NCI-H748 (cell line): Measurements from ENCODE around the gene SLC7A8.
A peak's percentile ranks its signal among the peaks of the same experiment; 100 is the strongest.

Source experiments
- DNase-seq: peaks from one replicate; lab custom pipeline; 2025; ENCODE audit not compliant: unreplicated experiment; lab: John Stamatoyannopoulos, UW

Gene SLC7A8

GRCh38 chr14:23159532-23159931 is 23.9 kb downstream of the SLC7A8 start:
- no peak for DNase-seq

- no peak for DNase-seq
Measured at GRCh38 chr14:23158779-23159178, 24.7 kb downstream of the SLC7A8 start.

GRCh38 chr14:23154964-23155587 is 28.4 kb downstream of the SLC7A8 start:
- DNase-seq: no peak

- DNase-seq: no peak
Measured at GRCh38 chr14:23153851-23154796, 29.3 kb downstream of the SLC7A8 start.

- DNase-seq: no peak
Measured at GRCh38 chr14:23151342-23151741, 32.1 kb downstream of the SLC7A8 start.

- no peak for DNase-seq
Measured at GRCh38 chr14:23149745-23150144, 33.7 kb downstream of the SLC7A8 start.

- no peak for DNase-seq
Measured at GRCh38 chr14:23148591-23149249, 34.7 kb downstream of the SLC7A8 start.

GRCh38 chr14:23147676-23148075 is 35.8 kb downstream of the SLC7A8 start:
- DNase-seq: no peak

GRCh38 chr14:23146980-23147379 is 36.5 kb downstream of the SLC7A8 start:
- no peak for DNase-seq

- no peak for DNase-seq
Measured at GRCh38 chr14:23146351-23146910, 37.0 kb downstream of the SLC7A8 start.

- DNase-seq: no peak
Measured at GRCh38 chr14:23145794-23146350, 37.6 kb downstream of the SLC7A8 start.

GRCh38 chr14:23143911-23144310 is 39.5 kb downstream of the SLC7A8 start:
- no peak for DNase-seq

GRCh38 chr14:23142826-23143225 is 40.6 kb downstream of the SLC7A8 start:
- DNase-seq: no peak

- peak; percentile 37 for DNase-seq
Measured at GRCh38 chr14:23141706-23142444, 41.6 kb downstream of the SLC7A8 start.

GRCh38 chr14:23140371-23140770 is 43.1 kb downstream of the SLC7A8 start:
- no peak for DNase-seq

GRCh38 chr14:23139874-23140273 is 43.6 kb downstream of the SLC7A8 start:
- no peak for DNase-seq

GRCh38 chr14:23137813-23138535 is 45.5 kb downstream of the SLC7A8 start:
- DNase-seq: no peak

- no peak for DNase-seq
Measured at GRCh38 chr14:23137192-23137812, 46.2 kb downstream of the SLC7A8 start.

GRCh38 chr14:23136566-23137133 is 46.8 kb downstream of the SLC7A8 start:
- DNase-seq: no peak
